Upper lobe of left lung (tissue), 4 donors: ENCODE measurements around the gene GSDMA.

Source experiments
- CTCF ChIP-seq, 6 experiments: fragments of 450-650 bp in 4 of 6; fragments of 200-600 bp in 2 of 6; sonication (generic) in 2 of 6; IDR thresholded peaks; one replicate each; pipeline ENCODE4 v1.5.1; 2016 to 2019; ENCODE audit warnings: antibody characterized with exemption in 6 of 6
- POLR2A ChIP-seq, 4 donors: fragments of 450-650 bp; IDR thresholded peaks; one replicate each; pipeline ENCODE4 v1.5.1; 2016 to 2017; ENCODE audit warnings: antibody characterized with exemption in 4 of 4, mild to moderate bottlenecking in 2 of 4
- POLR2AphosphoS5 ChIP-seq, 2 donors: sonication (generic); formaldehyde crosslinking; IDR thresholded peaks; one replicate each; pipeline ENCODE4 v1.5.1; 2017; ENCODE audit warnings: antibody characterized with exemption in 2 of 2

DNA sequence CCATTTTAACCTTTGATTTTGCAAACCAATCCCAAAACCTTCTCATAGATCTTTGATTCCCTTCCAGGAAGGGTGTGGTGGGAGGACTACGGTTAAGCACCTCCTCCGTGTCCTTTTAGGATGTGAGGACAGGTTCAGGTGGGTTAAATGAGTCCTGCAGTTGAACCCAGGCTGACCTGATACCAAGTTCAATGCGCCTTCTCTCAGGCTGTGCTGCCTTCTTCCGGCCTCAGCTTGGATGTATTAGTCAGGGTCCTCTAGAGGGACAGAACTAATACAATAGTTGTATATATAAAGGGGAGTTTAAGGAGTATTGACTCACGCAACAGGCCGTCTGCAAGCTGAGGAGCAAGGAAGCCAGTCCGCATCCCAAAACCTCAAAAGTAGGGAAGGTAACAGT is 41.9 kb downstream of the GSDMA start:
- TF ChIP-seq CTCF (IDR thresholded peaks at IDR 0.05), result no peak
- TF ChIP-seq POLR2AphosphoS5 (IDR thresholded peaks at IDR 0.05), result no peak
- no peak for TF ChIP-seq POLR2A (IDR thresholded peaks at IDR 0.05)
